HG03039 (cell line): ENCODE data around the gene RDH11.
"Not testable (repeated sequence)": the region's sequence is repeated elsewhere in the genome, so short reads cannot be mapped to it uniquely, and the experiment has no call there.

ENCODE experiments used
- ATAC-seq: cut with Tn5 transposase; IDR thresholded peaks from one replicate; pipeline ENCODE4 v1.9.1; 2021; ENCODE audit warnings: mild to moderate bottlenecking, moderate library complexity; ENCODE audit not compliant: unreplicated experiment

Gene RDH11

GRCh38 chr14:67705211-67705610, 9.6 kb upstream of the RDH11 start:
- ATAC-seq, result no peak

GRCh38 chr14:67704484-67705089, 9.0 kb upstream of the RDH11 start:
- no peak for ATAC-seq

- no peak for ATAC-seq
These were observed 8.4 kb upstream of the RDH11 start for GRCh38 chr14:67703997-67704396.

GRCh38 chr14:67701492-67701891, 5.9 kb upstream of the RDH11 start, which contains the start of gene RDH12:
Gene RDH12 (plus strand): TSS chr14:67701886. CDS start chr14:67722643, 20,757 bp downstream.
- ATAC-seq, result not testable (repeated sequence)

- ATAC-seq, result no peak
These were observed 2.6 kb upstream of the RDH11 start for GRCh38 chr14:67698179-67698578.

- ATAC-seq, result no peak
These were observed 1.4 kb upstream of the RDH11 start for GRCh38 chr14:67697006-67697405.

- peak; percentile 76 for ATAC-seq
These were observed 672 bp downstream of the RDH11 start for GRCh38 chr14:67694791-67695393.

GRCh38 chr14:67690011-67690410, 5.6 kb downstream of the RDH11 start:
- no peak for ATAC-seq

GRCh38 chr14:67683842-67684241, 11.7 kb downstream of the RDH11 start:
- no peak for ATAC-seq

GRCh38 chr14:67680941-67681340, 14.6 kb downstream of the RDH11 start:
- ATAC-seq, result no peak

- peak; percentile 91 for ATAC-seq
These were observed 15.4 kb downstream of the RDH11 start for GRCh38 chr14:67680121-67680602.

- ATAC-seq, result no peak
These were observed 16.6 kb downstream of the RDH11 start for GRCh38 chr14:67679006-67679405.

- no peak for ATAC-seq
These were observed 20.4 kb downstream of the RDH11 start for GRCh38 chr14:67675219-67675582.

GRCh38 chr14:67674480-67675218, 20.9 kb downstream of the RDH11 start, which contains the start of gene VTI1B:
Gene VTI1B (minus strand): TSS chr14:67674632. CDS start chr14:67674489, 143 bp downstream.
- peak; percentile 84 for ATAC-seq

GRCh38 chr14:67674139-67674479, 21.5 kb downstream of the RDH11 start:
- ATAC-seq, result peak; percentile 40

GRCh38 chr14:67673451-67673850, 22.1 kb downstream of the RDH11 start:
- ATAC-seq, result no peak

GRCh38 chr14:67668559-67668958, 27.0 kb downstream of the RDH11 start:
- ATAC-seq, result no peak

- no peak for ATAC-seq
These were observed 28.7 kb downstream of the RDH11 start for GRCh38 chr14:67666750-67667449.

- ATAC-seq, result no peak
These were observed 29.7 kb downstream of the RDH11 start for GRCh38 chr14:67665868-67666267.

- no peak for ATAC-seq
These were observed 31.9 kb downstream of the RDH11 start for GRCh38 chr14:67663633-67664032.

GRCh38 chr14:67653651-67654280, 41.8 kb downstream of the RDH11 start:
- no peak for ATAC-seq
